ENCODE data around the gene RPS15.

RPS15 gene

GRCh38 chr19:1449467-1450442 is 11.6 kb downstream of the RPS15 start, which contains the start of gene APC2:
TSS of gene APC2 (plus strand) at chr19:1450121. CDS start at chr19:1453002, 2,881 bp downstream.
- no peak for DNase-seq (ENCODE audit: low read depth)
- TF ChIP-seq CTCF (IDR thresholded peaks at IDR 0.05; ENCODE audit: control insufficient read depth, insufficient read depth, low read depth, low read length, missing control alignments): no peak
- H3K4me3 ChIP-seq (ENCODE audit: control insufficient read depth, low read depth, low read length): peak within 1 kb of the TSS; percentile 36

GRCh38 chr19:1450735-1451731 is 12.8 kb downstream of the RPS15 start:
- H3K4me3 ChIP-seq (ENCODE audit: control insufficient read depth, low read depth, low read length): no peak overlapping the region
- no peak for DNase-seq (ENCODE audit: low read depth)
- no peak for TF ChIP-seq CTCF (IDR thresholded peaks at IDR 0.05; ENCODE audit: control insufficient read depth, insufficient read depth, low read depth, low read length, missing control alignments)

- no peak for TF ChIP-seq CTCF (IDR thresholded peaks at IDR 0.05; ENCODE audit: control insufficient read depth, insufficient read depth, low read depth, low read length, missing control alignments)
- H3K4me3 ChIP-seq (ENCODE audit: control insufficient read depth, low read depth, low read length): no peak overlapping the region
- DNase-seq (ENCODE audit: low read depth): no peak
Observed at GRCh38 chr19:1451916-1452801, 14.0 kb downstream of the RPS15 start.

GRCh38 chr19:1452802-1453524 is 14.8 kb downstream of the RPS15 start:
- H3K4me3 ChIP-seq (ENCODE audit: control insufficient read depth, low read depth, low read length): no peak overlapping the region
- TF ChIP-seq CTCF (IDR thresholded peaks at IDR 0.05; ENCODE audit: control insufficient read depth, insufficient read depth, low read depth, low read length, missing control alignments): no peak
- DNase-seq (ENCODE audit: low read depth): no peak

GRCh38 chr19:1453525-1454364 is 15.5 kb downstream of the RPS15 start:
- no peak for DNase-seq (ENCODE audit: low read depth)
- no peak overlapping the region for H3K4me3 ChIP-seq (ENCODE audit: control insufficient read depth, low read depth, low read length)
- TF ChIP-seq CTCF (IDR thresholded peaks at IDR 0.05; ENCODE audit: control insufficient read depth, insufficient read depth, low read depth, low read length, missing control alignments): no peak
